Left ventricle myocardium inferior (tissue), 1 donor: ENCODE results near the gene POMGNT2. TPM values are rescaled to one million over a fixed set of nuclear protein-coding genes. Genes with fewer than 3 reads are reported as not detected.

ENCODE experiments used
- DNase-seq: peaks from one replicate; pipeline ENCODE4 v3.0.0-alpha.2; 2020
- H3K27ac ChIP-seq: fragments of 200-600 bp; replicated peaks from 2 replicates; pipeline ENCODE4 v1.8.0; 2021
- H3K27me3 ChIP-seq: fragments of 200-600 bp; 2 replicates; pipeline ENCODE4 v1.8.0; 2021; ENCODE audit warnings: low read depth
- H3K36me3 ChIP-seq: fragments of 200-600 bp; 2 replicates; pipeline ENCODE4 v1.8.0; 2021
- H3K4me1 ChIP-seq: fragments of 200-600 bp; 2 replicates; pipeline ENCODE4 v1.8.0; 2021
- H3K4me3 ChIP-seq: fragments of 200-600 bp; 2 replicates; pipeline ENCODE4 v1.8.0; 2021; ENCODE audit warnings: mild to moderate bottlenecking, moderate library complexity
- H3K9me3 ChIP-seq: fragments of 200-600 bp; replicated peaks from 2 replicates; pipeline ENCODE4 v1.8.0; 2021
- intact Hi-C: fragments of 100-400 bp; cut with micrococcal nuclease; formaldehyde crosslinking; loops from one replicate; pipeline ENCODE4 v1.11.0; 2022
- total RNA-seq: library from RNA; stranded (reverse); fragmentation: NEBNext Ultra II Directional; extraction: Animal tissue kit (Norgen Biotek cat#: 25700); gene quantifications from one replicate; pipeline ENCODE4 v1.2.1, GENCODE V29; 2021
- TF ChIP-seq, protein P1 (sequence below): fragments of 200-600 bp; IDR thresholded peaks from 2 replicates; pipeline ENCODE4 v1.8.0; 2021; ENCODE audit warnings: antibody characterized with exemption, mild to moderate bottlenecking, borderline replicate concordance
- donor health status: DM: no; HTN: yes; CAD: no; lungs with severe emphysema.

POMGNT2 gene
- total RNA-seq, 1 donor from 2014 or later = 21.7 TPM

- H3K4me1 ChIP-seq = peaks cover 30% of the 10 kb centered on the region
- H3K36me3 ChIP-seq = no peaks in the 10 kb centered on the region
- intact Hi-C loops = no loop called here
- H3K9me3 ChIP-seq = no peaks in the 10 kb centered on the region
- no peaks in the 10 kb centered on the region for H3K27me3 ChIP-seq
- H3K27ac ChIP-seq = no peak overlapping the region
- no peak overlapping the region for H3K4me3 ChIP-seq
- TF ChIP-seq, protein P1, sequence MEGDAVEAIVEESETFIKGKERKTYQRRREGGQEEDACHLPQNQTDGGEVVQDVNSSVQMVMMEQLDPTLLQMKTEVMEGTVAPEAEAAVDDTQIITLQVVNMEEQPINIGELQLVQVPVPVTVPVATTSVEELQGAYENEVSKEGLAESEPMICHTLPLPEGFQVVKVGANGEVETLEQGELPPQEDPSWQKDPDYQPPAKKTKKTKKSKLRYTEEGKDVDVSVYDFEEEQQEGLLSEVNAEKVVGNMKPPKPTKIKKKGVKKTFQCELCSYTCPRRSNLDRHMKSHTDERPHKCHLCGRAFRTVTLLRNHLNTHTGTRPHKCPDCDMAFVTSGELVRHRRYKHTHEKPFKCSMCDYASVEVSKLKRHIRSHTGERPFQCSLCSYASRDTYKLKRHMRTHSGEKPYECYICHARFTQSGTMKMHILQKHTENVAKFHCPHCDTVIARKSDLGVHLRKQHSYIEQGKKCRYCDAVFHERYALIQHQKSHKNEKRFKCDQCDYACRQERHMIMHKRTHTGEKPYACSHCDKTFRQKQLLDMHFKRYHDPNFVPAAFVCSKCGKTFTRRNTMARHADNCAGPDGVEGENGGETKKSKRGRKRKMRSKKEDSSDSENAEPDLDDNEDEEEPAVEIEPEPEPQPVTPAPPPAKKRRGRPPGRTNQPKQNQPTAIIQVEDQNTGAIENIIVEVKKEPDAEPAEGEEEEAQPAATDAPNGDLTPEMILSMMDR = no peak
- DNase-seq = no peak
Observed at GRCh38 chr3:43098761-43099160, 7.1 kb downstream of the POMGNT2 start.

DNA sequence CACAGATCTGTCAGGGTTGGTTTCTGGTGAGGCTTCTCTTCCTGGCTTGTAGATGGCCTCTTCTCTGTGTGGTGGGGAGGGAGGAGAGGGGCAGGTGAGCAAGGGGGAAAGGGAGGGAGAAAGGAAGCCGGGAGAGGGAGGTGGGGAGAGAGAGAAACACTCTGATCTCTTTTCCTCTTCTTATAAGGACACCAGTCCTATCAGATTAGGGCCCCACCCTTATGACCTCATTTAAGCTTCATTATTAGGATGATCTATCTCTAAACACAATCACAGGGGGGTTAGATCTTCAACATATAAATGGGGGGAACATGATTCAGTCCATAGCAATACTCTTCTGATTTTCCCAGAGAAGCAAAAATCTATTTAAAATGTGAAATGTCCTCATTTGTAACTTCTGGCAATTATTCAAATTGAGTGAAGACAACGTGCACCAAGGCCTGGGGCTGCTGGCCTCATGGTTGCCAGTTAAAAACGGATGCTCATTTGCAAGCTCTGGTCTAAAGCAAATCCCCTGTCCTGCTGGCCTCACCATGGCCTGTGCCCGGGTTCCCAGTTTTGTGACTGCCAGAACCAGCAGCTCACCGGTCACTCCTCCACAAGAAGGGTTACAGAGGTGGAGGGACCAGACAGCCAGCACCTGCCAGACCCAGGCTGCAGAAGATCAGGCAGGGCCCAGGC, 8.3 kb downstream of the POMGNT2 start:
- intact Hi-C loops = no loop called here
- Histone ChIP-seq H3K36me3 (no peaks in the 10 kb centered on the region), H3K27ac (no peak overlapping the region), H3K9me3 (no peaks in the 10 kb centered on the region), H3K27me3 (no peaks in the 10 kb centered on the region), H3K4me1 (peaks cover 20% of the 10 kb centered on the region), H3K4me3 (no peak overlapping the region)
- no peak for DNase-seq
- TF ChIP-seq, protein P1 = no peak

- Histone ChIP-seq H3K4me3 (no peak overlapping the region), H3K36me3 (no peaks in the 10 kb centered on the region), H3K27me3 (no peaks in the 10 kb centered on the region), H3K27ac (no peak overlapping the region), H3K4me1 (peaks cover 14% of the 10 kb centered on the region), H3K9me3 (no peaks in the 10 kb centered on the region)
- TF ChIP-seq, protein P1 = no peak
- intact Hi-C loops = no loop called here
- no peak for DNase-seq
Observed at GRCh38 chr3:43096761-43097160, 9.1 kb downstream of the POMGNT2 start.

DNA sequence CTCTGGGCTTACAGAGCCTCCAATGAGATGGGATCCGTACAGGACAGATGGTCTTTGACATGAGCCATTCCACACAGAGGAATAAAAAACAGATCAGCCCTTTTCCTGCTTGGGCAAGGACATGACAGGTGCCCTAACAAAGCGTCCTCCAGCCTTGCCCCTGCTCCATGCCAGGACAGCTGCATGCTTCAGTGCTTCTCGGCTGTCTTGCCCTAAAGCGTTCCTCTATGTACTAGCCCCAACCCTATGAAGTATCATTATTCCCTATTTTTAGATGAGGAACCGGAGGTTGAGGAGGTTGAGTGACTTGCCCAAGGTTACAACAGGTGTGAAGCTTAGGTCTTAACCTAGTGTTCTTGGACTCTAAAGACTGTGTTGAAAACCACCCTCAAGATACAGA, 10.5 kb downstream of the POMGNT2 start:
- TF ChIP-seq, protein P1 = no peak
- peaks cover 14% of the 10 kb centered on the region for H3K4me1 ChIP-seq
- intact Hi-C loops = no loop called here
- H3K9me3 ChIP-seq = no peaks in the 10 kb centered on the region
- H3K27me3 ChIP-seq = no peaks in the 10 kb centered on the region
- H3K27ac ChIP-seq = no peak overlapping the region
- no peak overlapping the region for H3K4me3 ChIP-seq
- H3K36me3 ChIP-seq = no peaks in the 10 kb centered on the region
- DNase-seq = no peak

DNA sequence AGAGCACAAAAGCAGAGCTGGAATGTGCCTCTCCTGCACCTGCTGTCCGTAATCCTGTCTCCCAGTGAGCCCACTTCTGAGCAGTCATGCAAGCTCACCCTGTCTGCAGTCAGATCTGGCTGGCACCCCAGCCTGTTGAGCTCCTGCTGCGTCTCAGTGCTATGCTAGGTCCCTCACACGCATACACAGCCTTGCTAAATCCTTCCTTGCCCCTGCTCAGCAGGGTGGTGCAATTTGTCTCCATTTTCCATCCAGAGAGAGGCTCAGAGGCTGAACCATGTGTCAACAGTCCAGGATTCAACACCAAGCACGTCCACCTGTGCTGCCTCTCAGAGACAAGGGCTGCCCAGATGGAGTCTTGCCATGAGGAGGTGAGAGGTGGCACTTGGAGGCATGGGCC, 11.0 kb downstream of the POMGNT2 start:
- Histone ChIP-seq H3K4me1 (peaks cover 14% of the 10 kb centered on the region), H3K27ac (no peak overlapping the region), H3K4me3 (no peak overlapping the region), H3K36me3 (peaks cover 2% of the 10 kb centered on the region), H3K27me3 (no peaks in the 10 kb centered on the region), H3K9me3 (no peaks in the 10 kb centered on the region)
- intact Hi-C loops = no loop called here
- TF ChIP-seq, protein P1 = no peak
- no peak for DNase-seq
